Activated naive CD8-positive, alpha-beta T cell treated with anti-CD3 and anti-CD28 coated beads, Interleukin-2, amount 50 U/mL, for 24 hours (primary cell): ENCODE measurements around the gene P2RX5.
A peak's percentile ranks its signal among the peaks of the same experiment; 100 is the strongest.

Experiments
- ATAC-seq: fragments of 150-1000 bp; cut with Tn5 transposase; one replicate; pipeline ENCODE4 v1.10.0; 2021
- DNase-seq: peaks from one replicate; pipeline ENCODE4 v3.0.0; 2021
- H3K27ac Mint-ChIP-seq: one replicate; pipeline ENCODE4 v1.8.0; 2021; ENCODE audit warnings: mild to moderate bottlenecking, mixed read lengths
- H3K27me3 Mint-ChIP-seq: one replicate; pipeline ENCODE4 v1.8.0; 2021; ENCODE audit warnings: mixed read lengths
- H3K36me3 Mint-ChIP-seq: one replicate; pipeline ENCODE4 v1.8.0; 2021; ENCODE audit warnings: low read depth, mixed read lengths
- H3K4me1 Mint-ChIP-seq: one replicate; pipeline ENCODE4 v1.8.0; 2021; ENCODE audit warnings: mixed read lengths
- H3K4me3 Mint-ChIP-seq: one replicate; pipeline ENCODE4 v1.8.0; 2021; ENCODE audit warnings: mild to moderate bottlenecking, moderate library complexity, mixed read lengths
- H3K9me3 Mint-ChIP-seq: one replicate; pipeline ENCODE4 v1.8.0; 2021; ENCODE audit warnings: mixed read lengths

P2RX5 gene

GRCh38 chr17:3663102-3664011, 32.6 kb downstream of the P2RX5 start:
- Mint-ChIP-seq H3K27me3 (no peaks in the 10 kb centered on the region), H3K4me1 (peaks cover 10% of the 10 kb centered on the region), H3K27ac (no peak overlapping the region), H3K4me3 (no peak overlapping the region), H3K9me3 (no peaks in the 10 kb centered on the region), H3K36me3 (no peaks in the 10 kb centered on the region)
- DNase-seq (no peak), ATAC-seq (no peak)

- no peaks in the 10 kb centered on the region for H3K4me1 Mint-ChIP-seq
- no peak for DNase-seq
- no peak for ATAC-seq
- no peak overlapping the region for H3K27ac Mint-ChIP-seq
- H3K36me3 Mint-ChIP-seq: no peaks in the 10 kb centered on the region
- H3K9me3 Mint-ChIP-seq: no peaks in the 10 kb centered on the region
- H3K4me3 Mint-ChIP-seq: no peak overlapping the region
- no peaks in the 10 kb centered on the region for H3K27me3 Mint-ChIP-seq
Observed at GRCh38 chr17:3660311-3660891, 35.6 kb downstream of the P2RX5 start.

- Mint-ChIP-seq H3K4me1 (no peaks in the 10 kb centered on the region), H3K36me3 (no peaks in the 10 kb centered on the region), H3K27ac (no peak overlapping the region), H3K9me3 (no peaks in the 10 kb centered on the region), H3K4me3 (no peak overlapping the region), H3K27me3 (no peaks in the 10 kb centered on the region)
- ATAC-seq (no peak), DNase-seq (no peak)
Observed at GRCh38 chr17:3659541-3660111, 36.3 kb downstream of the P2RX5 start.

DNA sequence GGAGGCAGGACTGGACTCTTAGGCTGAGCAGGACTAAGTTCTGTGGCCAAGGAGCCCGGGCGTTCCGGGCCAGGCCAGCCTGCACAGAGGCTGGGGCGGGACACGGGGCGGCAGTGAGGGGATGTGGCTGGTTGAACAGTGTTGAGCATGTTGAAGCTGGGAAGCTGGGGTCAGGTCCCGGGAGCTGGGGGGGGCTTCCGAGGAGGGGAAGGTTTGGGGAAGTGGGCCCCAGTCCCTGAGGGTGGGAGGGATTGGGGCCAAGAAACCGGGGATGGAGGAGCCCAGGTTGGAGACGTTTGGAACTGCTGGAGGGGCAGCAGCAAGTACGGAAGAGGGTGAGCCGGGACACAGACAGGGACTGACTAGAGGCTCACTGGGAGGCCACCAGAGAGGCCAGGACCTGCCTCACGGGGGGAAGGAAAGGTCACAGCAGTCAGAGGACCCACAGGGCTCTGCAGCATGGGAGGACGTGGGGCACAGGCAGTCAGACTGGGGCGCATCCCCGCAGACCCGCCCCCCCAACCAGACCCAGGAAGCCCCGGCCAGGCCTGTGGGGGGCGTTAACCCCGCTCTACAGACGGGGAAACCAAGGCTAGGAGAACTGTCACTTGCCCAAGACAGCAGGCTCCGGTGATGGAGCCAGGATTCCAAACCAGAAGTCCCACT, 37.0 kb downstream of the P2RX5 start:
- Mint-ChIP-seq H3K4me3 (no peak overlapping the region), H3K4me1 (no peaks in the 10 kb centered on the region), H3K27me3 (no peaks in the 10 kb centered on the region), H3K27ac (no peak overlapping the region), H3K36me3 (no peaks in the 10 kb centered on the region), H3K9me3 (no peaks in the 10 kb centered on the region)
- no peak for DNase-seq
- no peak for ATAC-seq

- no peak for ATAC-seq
- no peaks in the 10 kb centered on the region for H3K36me3 Mint-ChIP-seq
- H3K27me3 Mint-ChIP-seq: no peaks in the 10 kb centered on the region
- no peak for DNase-seq
- H3K4me3 Mint-ChIP-seq: no peak overlapping the region
- no peak overlapping the region for H3K27ac Mint-ChIP-seq
- H3K9me3 Mint-ChIP-seq: no peaks in the 10 kb centered on the region
- H3K4me1 Mint-ChIP-seq: no peaks in the 10 kb centered on the region
Observed at GRCh38 chr17:3657874-3658783, 37.8 kb downstream of the P2RX5 start.

DNA sequence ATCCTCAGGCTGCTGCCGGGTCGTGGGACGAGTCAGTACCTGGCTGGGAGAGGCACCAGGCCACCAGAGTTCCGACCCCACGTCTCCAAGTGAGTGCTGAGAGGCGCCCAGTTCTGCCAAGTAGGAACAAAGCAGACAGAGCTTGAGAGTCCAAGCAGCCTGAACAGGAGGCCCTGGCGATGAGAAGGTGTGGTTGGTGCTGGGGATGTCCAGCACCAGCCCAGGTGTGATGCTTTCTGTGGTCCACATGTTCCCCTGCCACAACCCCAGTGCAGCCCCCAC, 38.4 kb downstream of the P2RX5 start:
- Mint-ChIP-seq H3K4me3 (no peak overlapping the region), H3K36me3 (peaks cover under 1% of the 10 kb centered on the region), H3K9me3 (no peaks in the 10 kb centered on the region), H3K27ac (no peak overlapping the region), H3K4me1 (no peaks in the 10 kb centered on the region), H3K27me3 (no peaks in the 10 kb centered on the region)
- ATAC-seq: no peak
- DNase-seq: no peak

DNA sequence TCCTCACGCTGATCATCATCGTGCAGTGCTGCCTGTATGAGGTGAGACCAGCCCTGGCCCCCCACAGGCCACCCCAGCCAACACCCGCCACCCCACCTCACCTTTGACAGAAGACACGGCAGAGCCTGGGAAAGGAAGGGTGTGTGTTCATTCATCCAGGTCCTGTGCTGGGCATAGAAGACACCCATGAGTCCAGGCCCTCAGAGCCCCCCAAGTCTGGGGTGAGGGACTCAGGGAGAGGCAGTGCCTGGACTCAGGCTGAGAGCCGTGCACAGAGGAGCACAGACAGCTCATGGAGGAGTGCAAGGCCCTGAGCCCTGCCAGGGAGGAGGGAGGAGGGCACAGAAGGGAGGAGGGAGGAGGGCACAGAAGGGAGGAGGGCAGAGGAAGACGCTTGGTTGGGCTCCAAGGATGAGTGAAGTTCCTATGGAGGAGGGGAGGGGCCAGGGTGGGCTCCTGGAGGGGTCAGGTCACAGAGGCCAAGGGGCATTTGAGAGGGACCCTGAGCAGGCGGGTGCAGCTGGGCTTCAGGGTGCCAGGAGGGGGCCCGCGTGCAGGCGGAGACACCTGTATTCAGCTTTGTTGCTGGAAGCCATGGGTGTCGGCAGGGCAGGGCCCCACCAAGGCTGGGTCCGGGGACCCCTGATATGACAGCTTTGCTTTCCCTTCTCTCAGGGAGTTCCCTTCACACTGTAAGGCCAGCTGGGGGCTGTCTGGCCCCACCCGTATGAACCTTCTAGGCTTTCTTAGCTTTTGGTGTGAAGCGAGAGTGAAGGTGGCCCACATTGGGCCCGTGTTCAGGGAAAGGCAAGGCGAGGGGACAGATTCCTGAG, 39.0 kb downstream of the P2RX5 start:
- DNase-seq (no peak), ATAC-seq (no peak)
- no peak overlapping the region for H3K4me3 Mint-ChIP-seq
- H3K9me3 Mint-ChIP-seq: no peaks in the 10 kb centered on the region
- H3K4me1 Mint-ChIP-seq: no peaks in the 10 kb centered on the region
- H3K27me3 Mint-ChIP-seq: no peaks in the 10 kb centered on the region
- H3K36me3 Mint-ChIP-seq: peaks cover 1% of the 10 kb centered on the region
- H3K27ac Mint-ChIP-seq: no peak overlapping the region

DNA sequence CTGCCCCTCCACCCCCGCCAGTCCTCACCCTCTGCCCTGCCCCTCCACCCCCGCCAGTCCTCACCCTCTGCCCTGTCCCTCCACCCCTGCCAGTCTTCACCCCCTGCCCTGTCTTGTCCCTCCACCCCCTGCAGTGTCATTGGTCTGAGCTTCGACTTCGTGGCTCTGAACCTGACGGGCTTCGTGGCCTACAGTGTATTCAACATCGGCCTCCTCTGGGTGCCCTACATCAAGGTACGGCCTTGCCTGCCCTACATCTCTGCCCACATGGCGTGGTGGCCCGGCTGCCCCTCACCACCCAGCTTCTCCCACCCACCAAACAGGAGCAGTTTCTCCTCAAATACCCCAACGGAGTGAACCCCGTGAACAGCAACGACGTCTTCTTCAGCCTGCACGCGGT, 39.6 kb downstream of the P2RX5 start:
- ATAC-seq: no peak
- Mint-ChIP-seq H3K9me3 (no peaks in the 10 kb centered on the region), H3K4me3 (no peak overlapping the region), H3K27ac (no peak overlapping the region), H3K4me1 (no peaks in the 10 kb centered on the region), H3K27me3 (no peaks in the 10 kb centered on the region), H3K36me3 (peaks cover 1% of the 10 kb centered on the region)
- DNase-seq: no peak

GRCh38 chr17:3655766-3656165, 40.2 kb downstream of the P2RX5 start:
- Mint-ChIP-seq H3K36me3 (peaks cover 1% of the 10 kb centered on the region), H3K9me3 (no peaks in the 10 kb centered on the region), H3K4me3 (no peak overlapping the region), H3K27me3 (no peaks in the 10 kb centered on the region), H3K4me1 (no peaks in the 10 kb centered on the region), H3K27ac (no peak overlapping the region)
- ATAC-seq (no peak), DNase-seq (no peak)

GRCh38 chr17:3647769-3648555, 48.0 kb downstream of the P2RX5 start:
- Mint-ChIP-seq H3K9me3 (no peaks in the 10 kb centered on the region), H3K36me3 (peaks cover 16% of the 10 kb centered on the region), H3K4me1 (peaks cover 12% of the 10 kb centered on the region), H3K27ac (no peak overlapping the region), H3K4me3 (no peak overlapping the region), H3K27me3 (no peaks in the 10 kb centered on the region)
- DNase-seq: peak; percentile 59
- ATAC-seq: peak; percentile 62

DNA sequence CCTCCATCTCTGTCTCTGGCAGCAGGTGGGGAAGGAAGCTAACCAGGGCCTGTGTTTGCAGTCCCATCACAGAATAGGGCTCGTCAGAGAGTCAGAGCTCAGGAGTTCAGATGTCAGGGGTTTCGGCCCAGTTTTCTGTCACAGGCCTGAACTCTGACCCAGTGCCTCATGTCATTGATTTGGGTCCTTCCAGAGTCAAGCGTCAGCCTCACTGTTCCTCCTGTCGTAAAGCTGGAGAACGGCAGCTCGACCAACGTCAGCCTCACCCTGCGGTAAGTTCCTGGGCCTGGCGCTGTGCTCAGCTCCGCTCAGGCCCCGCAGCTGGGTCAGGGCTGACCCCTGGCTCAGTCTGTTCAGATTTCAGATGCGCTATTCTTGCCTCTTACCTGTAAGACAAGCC, 48.7 kb downstream of the P2RX5 start:
- no peak for ATAC-seq
- peaks cover 18% of the 10 kb centered on the region for H3K4me1 Mint-ChIP-seq
- H3K4me3 Mint-ChIP-seq: no peak overlapping the region
- H3K36me3 Mint-ChIP-seq: peaks cover 17% of the 10 kb centered on the region
- H3K27ac Mint-ChIP-seq: no peak overlapping the region
- H3K27me3 Mint-ChIP-seq: no peaks in the 10 kb centered on the region
- DNase-seq: no peak
- H3K9me3 Mint-ChIP-seq: no peaks in the 10 kb centered on the region

DNA sequence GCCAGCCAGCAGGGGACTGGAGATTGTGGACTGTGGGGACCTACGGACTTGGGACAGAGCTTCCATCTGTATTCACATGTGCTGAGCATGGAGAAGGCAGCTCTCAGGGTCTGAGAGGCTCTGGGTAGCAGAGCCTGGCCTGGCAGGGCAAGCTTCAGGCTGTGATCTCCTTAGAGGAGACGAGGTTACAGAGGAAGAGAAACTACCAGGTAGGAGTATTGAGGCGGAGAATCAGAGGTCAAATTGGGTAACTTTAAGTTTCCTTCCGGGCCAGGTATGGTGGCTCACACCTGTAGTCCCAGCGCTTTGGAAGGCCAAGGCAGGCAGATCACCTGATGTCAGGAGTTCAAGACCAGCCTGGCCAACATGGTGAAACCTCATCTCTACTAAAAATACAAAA, 50.6 kb downstream of the P2RX5 start:
- H3K27me3 Mint-ChIP-seq: no peaks in the 10 kb centered on the region
- no peaks in the 10 kb centered on the region for H3K9me3 Mint-ChIP-seq
- DNase-seq (no peak), ATAC-seq (no peak)
- no peak overlapping the region for H3K4me3 Mint-ChIP-seq
- peaks cover 29% of the 10 kb centered on the region for H3K4me1 Mint-ChIP-seq
- H3K36me3 Mint-ChIP-seq: peaks cover 17% of the 10 kb centered on the region
- no peak overlapping the region for H3K27ac Mint-ChIP-seq

DNA sequence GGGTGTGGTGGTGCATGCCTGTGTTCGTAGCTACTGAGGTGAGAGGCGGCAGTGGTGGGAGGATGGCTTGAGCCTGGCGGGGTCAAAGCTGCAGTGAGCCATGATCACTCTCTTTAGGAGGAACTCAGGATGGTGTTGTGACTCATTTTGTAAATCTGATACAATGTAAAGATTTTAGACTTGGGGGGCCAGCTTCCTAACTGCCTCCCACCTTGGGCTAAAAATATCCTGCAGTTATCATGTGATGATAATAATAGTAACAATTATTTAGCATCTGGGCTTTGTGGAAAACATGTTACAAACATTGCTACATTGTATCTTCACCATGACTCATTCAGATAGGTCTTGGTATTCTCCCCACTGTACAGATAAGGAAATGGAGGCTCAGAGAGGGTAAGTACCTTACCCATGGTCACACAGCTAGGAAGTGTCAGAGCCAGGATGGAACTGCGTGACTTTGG, 52.0 kb downstream of the P2RX5 start:
- Mint-ChIP-seq H3K4me3 (no peak overlapping the region), H3K4me1 (peaks cover 41% of the 10 kb centered on the region), H3K9me3 (no peaks in the 10 kb centered on the region), H3K27me3 (no peaks in the 10 kb centered on the region), H3K27ac (peak overlapping the region; percentile 84), H3K36me3 (peaks cover 16% of the 10 kb centered on the region)
- DNase-seq (peak; percentile 18), ATAC-seq (peak; percentile 76)
